ENCODE measurements around the gene IL6ST. TPM values are rescaled to one million over a fixed set of nuclear protein-coding genes. Genes with fewer than 3 reads are reported as not detected.
A peak's percentile ranks its signal among the peaks of the same experiment; 100 is the strongest.
"Not testable (repeated sequence)": the region's sequence is repeated elsewhere in the genome, so short reads cannot be mapped to it uniquely, and the experiment has no call there.

IL6ST gene
- total RNA-seq, 1 experiment from 2014 or later: 181 TPM

GRCh38 chr5:55959208-55959607 lies 35.6 kb downstream of the IL6ST start:
- no peak for DNase-seq (ENCODE audit: low read depth, low spot score)
- H3K4me3 ChIP-seq (ENCODE audit: low read depth in 2 of 2, low read length in 2 of 2): no peak overlapping the region
- peaks cover 38% of the 10 kb centered on the region for H3K36me3 ChIP-seq (ENCODE audit: control insufficient read depth, insufficient read depth, low read length)
- ChIA-PET CTCF (no interaction called here), POLR2A (interaction anchor here (0.5 to 0.6 kb wide), 2 partner anchors 45 to 213 kb away, joined by 3 to 5 read pairs; no protein-coding TSS in a partner anchor)
- BruUV-seq (replicated peaks): TSS peak; percentile 52
- no peaks in the 10 kb centered on the region for H3K4me1 ChIP-seq (ENCODE audit: control insufficient read depth, insufficient read depth, low read length)
- H3K27me3 ChIP-seq (ENCODE audit: control insufficient read depth, insufficient read depth, low read length): no peaks in the 10 kb centered on the region
- in situ Hi-C loops (cut with HindIII; ENCODE audit: low pct_unique_long_range_greater_than_20kb, low sequenced_read_pairs): no loop called here
- H3K9me3 ChIP-seq (ENCODE audit: control insufficient read depth, insufficient read depth, low read depth, low read length): no peaks in the 10 kb centered on the region
- TF ChIP-seq SIN3A (IDR thresholded peaks at IDR 0.05; ENCODE audit: borderline replicate concordance, insufficient read depth, low read depth, low read length): no peak
- TF ChIP-seq REST (IDR thresholded peaks at IDR 0.05; ENCODE audit: insufficient read depth in 1 of 2, low read depth in 2 of 2, low read length in 1 of 2): no peak
- TF ChIP-seq POLR2AphosphoS5 (IDR thresholded peaks at IDR 0.05; ENCODE audit: low read depth, low read length): no peak
- no peak for TF ChIP-seq TCF7L2 (IDR thresholded peaks at IDR 0.05; ENCODE audit: low read depth, low read length)
- no peak for TF ChIP-seq CTCF (IDR thresholded peaks at IDR 0.05)
- intact Hi-C loops (cut with micrococcal nuclease; ENCODE audit: unreplicated experiment): no loop called here
- no peak overlapping the region for H3K27ac ChIP-seq (ENCODE audit: low read length)
- no peak for ATAC-seq

- POLR2A ChIA-PET; H3K4me3 ChIP-seq (ENCODE audit: low read depth in 2 of 2, low read length in 2 of 2); H3K4me1 ChIP-seq (ENCODE audit: control insufficient read depth, insufficient read depth, low read length); H3K27ac ChIP-seq (ENCODE audit: low read length); in situ Hi-C loops (cut with HindIII; ENCODE audit: low pct_unique_long_range_greater_than_20kb, low sequenced_read_pairs); BruUV-seq (replicated peaks); H3K27me3 ChIP-seq (ENCODE audit: control insufficient read depth, insufficient read depth, low read length); CTCF ChIA-PET; H3K9me3 ChIP-seq (ENCODE audit: control insufficient read depth, insufficient read depth, low read depth, low read length); ATAC-seq; DNase-seq (ENCODE audit: low read depth, low spot score); intact Hi-C loops (cut with micrococcal nuclease; ENCODE audit: unreplicated experiment): not testable (repeated sequence)
- H3K36me3 ChIP-seq (ENCODE audit: control insufficient read depth, insufficient read depth, low read length): peaks cover 31% of the 10 kb centered on the region
Observed at GRCh38 chr5:55941154-55941553, 53.6 kb downstream of the IL6ST start.

- H3K9me3 ChIP-seq (ENCODE audit: control insufficient read depth, insufficient read depth, low read depth, low read length); CTCF ChIA-PET; intact Hi-C loops (cut with micrococcal nuclease; ENCODE audit: unreplicated experiment); in situ Hi-C loops (cut with HindIII; ENCODE audit: low pct_unique_long_range_greater_than_20kb, low sequenced_read_pairs); H3K4me3 ChIP-seq (ENCODE audit: low read depth in 2 of 2, low read length in 2 of 2); H3K4me1 ChIP-seq (ENCODE audit: control insufficient read depth, insufficient read depth, low read length); H3K27ac ChIP-seq (ENCODE audit: low read length); DNase-seq (ENCODE audit: low read depth, low spot score); ATAC-seq; BruUV-seq (replicated peaks); H3K27me3 ChIP-seq (ENCODE audit: control insufficient read depth, insufficient read depth, low read length): not testable (repeated sequence)
- H3K36me3 ChIP-seq (ENCODE audit: control insufficient read depth, insufficient read depth, low read length): peaks cover 25% of the 10 kb centered on the region
- POLR2A ChIA-PET: interaction anchor here (0.7 kb wide), 1 partner anchor 51 kb away, joined by 5 read pairs; no protein-coding TSS in a partner anchor
Observed at GRCh38 chr5:55937598-55937997, 57.2 kb downstream of the IL6ST start.

Data from Panc1 (cell line).